NOMO-1 (cell line): ENCODE measurements around the gene OTUB2.
A peak's percentile ranks its signal among the peaks of the same experiment; 100 is the strongest.
"Not testable (repeated sequence)": the region's sequence is repeated elsewhere in the genome, so short reads cannot be mapped to it uniquely, and the experiment has no call there.

Experiments
- DNase-seq, 2 experiments: peaks; one replicate each; lab custom pipeline; 2025; ENCODE audit not compliant: unreplicated experiment in 2 of 2; lab: John Stamatoyannopoulos, UW

OTUB2 gene

GRCh38 chr14:94052662-94053061 lies 26.5 kb downstream of the OTUB2 start:
- DNase-seq, result no peak

- DNase-seq, result no peak
These were observed 28.3 kb downstream of the OTUB2 start for GRCh38 chr14:94054401-94054800.

GRCh38 chr14:94054936-94055335 lies 28.8 kb downstream of the OTUB2 start:
- DNase-seq, result no peak

GRCh38 chr14:94056579-94057308 lies 30.6 kb downstream of the OTUB2 start:
- DNase-seq, result no peak

- no peak for DNase-seq
These were observed 32.1 kb downstream of the OTUB2 start for GRCh38 chr14:94058128-94058673.

GRCh38 chr14:94058674-94059138 lies 32.6 kb downstream of the OTUB2 start:
- no peak for DNase-seq

GRCh38 chr14:94059998-94060397 lies 33.9 kb downstream of the OTUB2 start:
- DNase-seq, result no peak

GRCh38 chr14:94062344-94062940 lies 36.3 kb downstream of the OTUB2 start:
- no peak for DNase-seq

GRCh38 chr14:94066089-94066676 lies 40.0 kb downstream of the OTUB2 start:
- DNase-seq, result no peak

- not testable (repeated sequence) for DNase-seq
These were observed 45.9 kb downstream of the OTUB2 start for GRCh38 chr14:94072076-94072475.

- no peak for DNase-seq
These were observed 48.4 kb downstream of the OTUB2 start for GRCh38 chr14:94074534-94074933.

GRCh38 chr14:94075008-94075407 lies 48.9 kb downstream of the OTUB2 start:
- DNase-seq, result no peak

GRCh38 chr14:94077111-94077821 lies 51.1 kb downstream of the OTUB2 start:
- DNase-seq, result no peak

- DNase-seq, result no peak
These were observed 51.7 kb downstream of the OTUB2 start for GRCh38 chr14:94077823-94078222.

- DNase-seq, result peak in 1 of 2 experiments; percentile 13
These were observed 53.9 kb downstream of the OTUB2 start for GRCh38 chr14:94079891-94080620.

- DNase-seq, result peak; percentile 91 to 96
These were observed 54.7 kb downstream of the OTUB2 start, which contains the start of the genes DDX24 and IFI27L1 for GRCh38 chr14:94080621-94081385. DDX24 (minus strand) TSS chr14:94081202; CDS start chr14:94079742, 1,460 bp downstream. IFI27L1 (plus strand) TSS chr14:94081310; CDS start chr14:94096938, 15,628 bp downstream.

GRCh38 chr14:94081386-94081820 lies 55.3 kb downstream of the OTUB2 start:
- no peak for DNase-seq

- no peak for DNase-seq
These were observed 61.8 kb downstream of the OTUB2 start for GRCh38 chr14:94087891-94088290.

GRCh38 chr14:94088516-94088915 lies 62.4 kb downstream of the OTUB2 start:
- no peak for DNase-seq
